Nephron progenitor cell (in vitro differentiated cells): ENCODE measurements around the gene SLC12A6.

ENCODE experiments used
- DNase-seq: peaks from one replicate; pipeline ENCODE4 v3.0.0; 2021
- H3K27ac Mint-ChIP-seq: 2 replicates; pipeline ENCODE4 v1.8.0; 2021; ENCODE audit warnings: mild to moderate bottlenecking, moderate library complexity, mixed read lengths
- H3K27me3 Mint-ChIP-seq: 2 replicates; pipeline ENCODE4 v1.8.0; 2021; ENCODE audit warnings: mild to moderate bottlenecking, low read depth, mixed read lengths; ENCODE audit not compliant: poor library complexity
- H3K36me3 Mint-ChIP-seq: 2 replicates; pipeline ENCODE4 v1.8.0; 2021; ENCODE audit warnings: low read depth, mixed read lengths
- H3K4me1 Mint-ChIP-seq: 2 replicates; pipeline ENCODE4 v1.8.0; 2021; ENCODE audit warnings: mixed read lengths
- H3K4me3 Mint-ChIP-seq: 2 replicates; pipeline ENCODE4 v1.8.0; 2021; ENCODE audit warnings: mild to moderate bottlenecking, moderate library complexity, mixed read lengths
- H3K9me3 Mint-ChIP-seq: 2 replicates; pipeline ENCODE4 v1.8.0; 2021; ENCODE audit warnings: mild to moderate bottlenecking, moderate library complexity, mixed read lengths
- CTCF ChIP-seq: fragments of 200-600 bp; sonication (generic); IDR thresholded peaks from 2 replicates; pipeline ENCODE4 v1.5.0; 2021; ENCODE audit warnings: antibody characterized with exemption

Gene SLC12A6

GRCh38 chr15:34359416-34359815 is 21.8 kb upstream of the SLC12A6 start:
- Mint-ChIP-seq H3K27me3 (peaks cover 3% of the 10 kb centered on the region), H3K27ac (no peak overlapping the region), H3K9me3 (no peaks in the 10 kb centered on the region), H3K36me3 (peaks cover 47% of the 10 kb centered on the region), H3K4me3 (no peak overlapping the region), H3K4me1 (peaks cover 6% of the 10 kb centered on the region)
- TF ChIP-seq CTCF, result no peak
- no peak for DNase-seq

- no peak for DNase-seq
- H3K9me3 Mint-ChIP-seq, result no peaks in the 10 kb centered on the region
- peaks cover 50% of the 10 kb centered on the region for H3K36me3 Mint-ChIP-seq
- H3K27me3 Mint-ChIP-seq, result peaks cover 3% of the 10 kb centered on the region
- H3K27ac Mint-ChIP-seq, result no peak overlapping the region
- no peak overlapping the region for H3K4me3 Mint-ChIP-seq
- TF ChIP-seq CTCF, result no peak
- peaks cover 6% of the 10 kb centered on the region for H3K4me1 Mint-ChIP-seq
Observed at GRCh38 chr15:34358948-34359347, 21.4 kb upstream of the SLC12A6 start.

DNA sequence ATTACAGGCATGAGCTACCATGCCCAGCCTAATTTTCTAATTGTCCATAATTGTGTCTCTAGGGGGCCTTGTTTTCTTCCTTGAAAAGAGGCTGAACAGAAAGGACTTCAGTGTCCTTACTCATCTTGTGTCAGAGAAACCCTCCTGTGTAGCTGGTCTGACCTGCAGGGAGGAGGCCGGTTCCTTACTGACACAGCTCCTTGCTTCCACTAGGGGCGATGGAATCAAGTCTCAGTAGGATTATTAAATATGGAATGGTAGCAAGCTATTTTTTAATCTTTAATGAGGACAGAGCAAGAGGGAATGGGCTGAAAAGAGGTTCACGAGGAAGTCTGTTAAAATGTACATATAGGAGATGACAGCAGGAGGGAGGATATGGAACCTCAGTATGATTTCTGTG is 20.8 kb upstream of the SLC12A6 start:
- Mint-ChIP-seq H3K9me3 (no peaks in the 10 kb centered on the region), H3K27me3 (peaks cover 3% of the 10 kb centered on the region), H3K36me3 (peaks cover 54% of the 10 kb centered on the region), H3K4me3 (no peak overlapping the region), H3K4me1 (peaks cover 11% of the 10 kb centered on the region), H3K27ac (no peak overlapping the region)
- no peak for DNase-seq
- no peak for TF ChIP-seq CTCF

GRCh38 chr15:34357653-34358052 is 20.1 kb upstream of the SLC12A6 start:
- DNase-seq, result no peak
- no peak overlapping the region for H3K27ac Mint-ChIP-seq
- H3K27me3 Mint-ChIP-seq, result peaks cover 3% of the 10 kb centered on the region
- peaks cover 51% of the 10 kb centered on the region for H3K36me3 Mint-ChIP-seq
- H3K4me3 Mint-ChIP-seq, result no peak overlapping the region
- H3K4me1 Mint-ChIP-seq, result peaks cover 8% of the 10 kb centered on the region
- no peak for TF ChIP-seq CTCF
- H3K9me3 Mint-ChIP-seq, result no peaks in the 10 kb centered on the region

- Mint-ChIP-seq H3K4me1 (peaks cover 8% of the 10 kb centered on the region), H3K4me3 (no peak overlapping the region), H3K36me3 (peaks cover 36% of the 10 kb centered on the region), H3K9me3 (no peaks in the 10 kb centered on the region), H3K27me3 (peaks cover 3% of the 10 kb centered on the region), H3K27ac (no peak overlapping the region)
- no peak for TF ChIP-seq CTCF
- DNase-seq, result no peak
Observed at GRCh38 chr15:34355241-34355640, 17.7 kb upstream of the SLC12A6 start.

DNA sequence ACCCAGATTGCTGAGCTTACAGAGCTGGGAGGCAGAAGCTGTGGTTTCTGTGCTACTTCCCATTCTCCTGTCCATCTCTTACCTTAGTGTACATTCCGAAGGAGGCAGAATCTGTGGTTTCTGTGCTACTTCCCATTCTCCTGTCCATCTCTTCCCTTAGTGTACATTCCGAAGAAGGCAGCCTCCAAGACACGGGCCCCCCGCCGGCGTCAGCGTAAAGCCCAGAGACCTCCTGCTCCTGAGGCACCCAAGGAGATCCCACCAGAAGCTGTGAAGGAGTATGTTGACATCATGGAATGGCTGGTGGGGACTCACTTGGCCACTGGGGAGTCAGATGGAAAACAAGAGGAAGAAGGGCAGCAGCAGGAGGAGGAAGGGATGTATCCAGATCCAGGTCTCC is 16.7 kb upstream of the SLC12A6 start:
- Mint-ChIP-seq H3K9me3 (no peaks in the 10 kb centered on the region), H3K27me3 (peaks cover 3% of the 10 kb centered on the region), H3K4me1 (peaks cover 12% of the 10 kb centered on the region), H3K4me3 (no peak overlapping the region), H3K36me3 (peaks cover 35% of the 10 kb centered on the region), H3K27ac (no peak overlapping the region)
- DNase-seq, result no peak
- TF ChIP-seq CTCF, result no peak
